GM04503 (cell line): ENCODE results near the gene BLVRA.
"Not testable (repeated sequence)": the region's sequence is repeated elsewhere in the genome, so short reads cannot be mapped to it uniquely, and the experiment has no call there.

ENCODE experiments used
- DNase-seq: peaks from one replicate; pipeline ENCODE4 v3.0.0-alpha.2; 2012; ENCODE audit warnings: low read depth

The BLVRA gene

DNA sequence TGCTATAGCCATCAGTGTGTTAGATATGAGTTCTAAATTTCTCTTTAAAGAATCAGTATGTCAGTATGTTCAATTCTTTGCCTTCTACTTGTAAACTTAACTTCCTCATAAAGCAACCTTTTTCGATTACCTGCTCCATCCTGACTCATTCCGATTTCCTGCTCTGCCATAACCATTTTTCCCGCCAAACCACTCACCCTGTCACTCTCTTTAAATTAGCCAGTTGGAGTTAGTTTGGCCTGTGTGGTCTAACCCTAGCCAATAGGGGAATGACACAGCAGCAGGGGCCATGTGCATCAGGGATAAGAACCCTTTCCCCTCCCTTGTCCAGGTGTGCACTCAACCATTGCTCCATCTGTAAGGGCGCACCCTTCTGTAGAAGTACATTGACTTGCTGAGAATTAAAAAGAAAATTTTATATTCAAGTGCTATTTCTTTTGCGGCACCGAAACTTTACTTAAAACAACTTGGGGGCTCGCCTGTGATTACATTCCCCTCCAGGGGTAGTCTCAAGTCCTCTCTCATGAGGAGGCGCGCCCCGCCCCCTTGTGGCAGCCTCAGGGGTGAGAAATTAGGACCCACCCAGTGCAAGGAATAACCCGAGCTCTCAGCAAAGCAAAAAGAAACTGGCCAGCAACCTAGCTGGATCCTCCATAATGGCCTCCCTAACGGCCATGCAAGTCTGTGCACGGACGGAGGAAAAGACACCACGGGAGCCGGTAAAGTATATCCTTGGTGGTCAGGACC, 51.9 kb downstream of the BLVRA start:
- DNase-seq = not testable (repeated sequence)

GRCh38 chr7:43815373-43815772, 56.9 kb downstream of the BLVRA start:
- DNase-seq = no peak

DNA sequence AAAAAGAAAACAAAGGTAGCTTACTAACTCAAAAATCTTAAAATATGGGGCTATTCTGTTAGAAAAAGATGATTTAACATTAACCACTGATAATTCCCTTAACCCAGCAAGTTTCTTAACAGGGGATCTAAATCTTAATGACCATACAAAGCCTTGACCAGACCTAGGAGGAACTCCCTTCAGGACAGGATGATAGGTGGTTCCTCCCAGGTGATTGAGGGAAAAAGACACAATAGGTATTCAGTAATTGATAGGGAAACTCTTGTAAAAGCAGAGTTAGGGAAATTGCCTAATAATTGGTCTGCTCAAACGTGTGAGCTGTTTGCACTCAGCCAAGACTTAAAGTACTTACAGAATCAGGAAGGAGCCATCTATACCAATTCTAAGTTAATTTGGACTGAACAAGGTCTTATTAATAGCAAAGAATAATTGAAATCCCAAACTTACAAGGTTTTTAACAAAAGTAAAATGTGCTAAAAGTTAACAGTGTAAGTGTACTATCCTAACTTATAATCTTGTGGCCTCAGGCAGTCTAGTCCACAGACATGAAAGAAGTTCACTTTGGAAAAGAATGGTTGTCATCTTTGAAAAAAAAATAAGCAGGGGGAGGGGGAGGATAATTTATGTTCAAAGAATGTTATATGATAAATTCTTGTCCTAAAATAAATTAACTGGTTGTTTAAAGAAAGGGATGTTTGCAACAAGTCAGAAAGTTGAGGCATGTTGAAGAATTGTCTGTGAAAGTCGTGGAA, 57.7 kb downstream of the BLVRA start:
- DNase-seq = not testable (repeated sequence)

- not testable (repeated sequence) for DNase-seq
These were observed 64.9 kb downstream of the BLVRA start for GRCh38 chr7:43823425-43823824.

DNA sequence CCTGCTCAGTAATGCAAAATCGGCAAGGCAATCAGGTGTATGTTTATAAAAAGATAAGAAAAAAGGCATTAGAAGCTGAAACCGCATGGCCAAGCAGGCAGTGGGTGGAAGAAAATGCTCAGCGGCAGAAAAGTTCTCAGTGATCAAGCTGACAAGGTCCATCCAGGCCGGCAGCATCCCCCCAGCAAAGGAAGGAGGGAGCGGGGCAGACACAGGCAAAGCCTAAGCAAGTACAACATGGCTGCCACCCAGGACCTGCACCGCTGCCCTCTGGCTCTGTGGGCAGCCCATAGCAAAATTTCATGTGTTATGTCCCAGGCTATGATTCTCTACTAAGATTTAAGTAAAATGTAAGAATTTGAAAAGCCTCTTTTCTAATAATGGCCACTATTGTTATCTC, 65.5 kb downstream of the BLVRA start:
- no peak for DNase-seq

- DNase-seq = not testable (repeated sequence)
These were observed 66.0 kb downstream of the BLVRA start for GRCh38 chr7:43824513-43824912.

- DNase-seq = no peak
These were observed 66.5 kb downstream of the BLVRA start for GRCh38 chr7:43824963-43825362.

DNA sequence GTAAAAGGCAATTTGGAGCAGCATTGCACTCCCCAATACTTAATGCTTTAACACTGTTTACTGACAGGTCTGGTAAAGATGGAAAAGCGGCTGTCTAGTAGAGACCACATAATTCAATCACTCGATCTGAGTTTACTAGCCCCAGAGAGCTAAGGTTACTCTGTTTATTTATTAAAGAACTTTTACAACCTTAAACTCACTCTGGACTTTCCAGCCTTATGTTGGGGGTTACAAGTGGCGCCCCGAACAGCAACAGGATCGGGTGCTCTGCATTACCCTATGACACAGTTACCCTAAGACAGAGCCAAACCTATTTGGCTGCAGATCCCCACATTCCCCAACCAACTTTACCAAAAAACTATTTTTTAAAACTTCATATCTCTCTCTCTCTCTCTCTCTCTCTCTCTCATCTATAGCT, 66.9 kb downstream of the BLVRA start:
- DNase-seq = no peak

DNA sequence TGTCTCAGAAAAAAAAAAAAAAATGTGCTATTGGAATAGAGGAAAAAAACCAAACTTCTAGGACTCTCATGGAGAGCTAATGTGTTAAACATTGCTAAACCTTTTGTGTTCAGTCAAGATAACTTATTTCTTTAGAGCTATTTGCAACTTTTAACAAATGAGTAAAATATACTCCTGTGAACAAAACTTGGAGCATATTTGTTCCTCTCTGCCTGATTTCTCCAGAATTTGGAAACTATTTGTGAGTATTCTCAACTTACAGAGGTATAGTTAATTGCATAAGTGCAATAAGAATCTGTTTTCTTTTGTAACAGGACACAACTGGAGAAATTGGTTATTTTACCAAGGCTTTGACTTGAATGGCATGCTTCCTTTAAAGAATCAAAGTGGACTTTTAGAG, 72.4 kb downstream of the BLVRA start:
- DNase-seq = not testable (repeated sequence)

DNA sequence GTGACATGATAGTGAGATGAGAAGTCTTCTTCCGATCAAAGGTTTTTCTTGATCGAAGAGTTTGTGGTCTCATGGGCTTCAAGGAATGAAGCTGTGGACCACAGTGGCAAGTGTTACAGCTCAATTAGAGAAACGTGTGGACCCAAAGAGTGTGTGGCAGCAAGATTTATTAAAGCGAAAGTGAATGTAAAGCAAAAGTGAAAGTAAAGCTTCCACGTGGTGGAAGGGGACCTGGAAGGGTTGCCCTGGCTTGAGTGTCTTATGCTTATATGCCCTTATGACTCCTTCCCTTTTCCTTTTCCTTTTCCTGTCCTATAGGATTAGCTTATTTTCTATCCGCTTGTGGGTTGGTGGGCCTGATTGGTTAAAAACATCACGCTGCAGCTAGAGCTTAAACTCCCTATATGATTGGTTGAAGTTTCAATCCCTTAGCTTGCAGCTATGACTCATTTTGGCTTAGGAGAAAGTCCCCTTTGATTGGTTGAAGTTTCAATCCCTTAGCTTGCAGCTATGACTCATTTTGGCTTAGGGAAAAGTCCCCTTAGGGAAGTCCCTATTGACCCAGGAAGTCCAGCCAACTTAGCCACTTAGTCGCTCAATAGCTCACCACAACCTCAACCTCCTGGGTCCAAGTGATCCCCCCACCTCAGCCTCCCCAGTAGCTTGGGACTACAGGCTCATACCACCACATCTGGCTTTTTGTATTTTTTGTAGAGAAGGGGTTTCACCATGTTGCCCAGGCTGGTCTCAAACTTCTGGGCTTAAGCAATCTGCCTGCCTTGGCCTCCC, 76.2 kb downstream of the BLVRA start:
- DNase-seq = no peak

DNA sequence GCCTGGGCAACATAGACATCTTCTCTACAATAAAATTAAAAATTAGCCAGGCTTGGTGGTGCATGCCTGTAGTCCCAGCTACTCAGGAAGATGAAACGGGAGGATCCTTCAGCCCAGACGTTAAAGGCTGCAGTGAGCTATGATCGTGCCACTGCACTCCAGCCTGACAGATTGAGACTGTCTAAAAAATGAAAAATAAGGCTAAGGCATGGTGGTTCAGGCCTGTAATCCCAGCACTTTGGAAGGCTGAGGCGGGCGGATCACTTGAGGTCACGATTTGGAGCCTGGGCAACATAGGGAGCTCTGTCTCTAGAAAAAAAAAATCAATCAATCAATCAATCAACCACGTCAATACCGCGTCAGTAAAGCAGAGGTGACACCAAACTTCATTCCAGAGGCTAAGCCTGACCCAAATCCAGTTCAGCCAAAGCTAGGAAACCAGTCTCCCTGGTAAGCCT, 79.8 kb downstream of the BLVRA start:
- no peak for DNase-seq

- DNase-seq = no peak
These were observed 84.8 kb downstream of the BLVRA start for GRCh38 chr7:43843296-43843695.

GRCh38 chr7:43844257-43844656, 85.8 kb downstream of the BLVRA start:
- no peak for DNase-seq

DNA sequence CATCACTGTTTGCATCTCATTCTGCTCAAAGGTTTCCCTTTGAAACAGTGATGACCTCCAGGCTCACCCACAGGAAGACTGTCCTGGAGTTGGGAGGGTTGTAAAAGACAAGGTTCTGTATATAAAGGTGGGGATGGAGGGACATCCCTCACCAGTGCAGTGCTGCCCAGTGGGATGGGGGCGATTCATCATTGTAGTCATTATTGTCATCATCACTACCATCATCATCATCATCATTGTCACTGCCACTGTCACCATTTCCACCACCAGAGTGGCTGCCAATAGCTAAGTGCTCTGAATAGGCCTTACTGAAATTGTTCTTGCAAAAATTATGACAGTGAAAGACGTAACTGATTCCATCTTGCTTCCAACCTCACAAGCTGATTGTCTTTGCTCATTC, 86.2 kb downstream of the BLVRA start:
- no peak for DNase-seq

DNA sequence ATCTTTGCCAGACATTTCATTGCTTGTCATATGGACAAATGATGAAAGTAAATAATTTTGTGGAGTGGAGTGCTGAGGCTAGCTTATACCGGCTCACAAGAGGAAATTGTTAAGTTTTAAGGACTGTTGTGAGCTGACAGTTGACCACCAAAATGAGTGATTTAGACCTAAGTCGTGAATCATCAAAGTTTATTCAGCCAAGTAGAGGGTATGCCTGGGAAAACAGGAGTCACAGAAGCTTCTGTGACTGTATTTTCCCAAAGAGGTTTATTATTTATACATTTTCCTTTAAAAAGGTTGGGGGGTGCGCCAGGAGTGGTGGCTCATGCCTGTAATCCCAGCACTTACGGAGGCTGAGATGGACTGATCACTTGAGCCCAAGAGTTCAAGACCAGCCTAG, 89.0 kb downstream of the BLVRA start:
- no peak for DNase-seq

- no peak for DNase-seq
These were observed 90.6 kb downstream of the BLVRA start for GRCh38 chr7:43849047-43849446.

- DNase-seq = no peak
These were observed 92.1 kb downstream of the BLVRA start for GRCh38 chr7:43850348-43851116.

GRCh38 chr7:43851805-43852204, 93.3 kb downstream of the BLVRA start:
- DNase-seq = no peak

GRCh38 chr7:43855176-43855575, 96.7 kb downstream of the BLVRA start:
- no peak for DNase-seq

- DNase-seq = no peak
These were observed 97.8 kb downstream of the BLVRA start for GRCh38 chr7:43856316-43856715.
